Neural progenitor cell (in vitro differentiated cells): ENCODE results near the gene CEP170. TPM values are rescaled to one million over a fixed set of nuclear protein-coding genes. Genes with fewer than 3 reads are reported as not detected.

Experiments
- DNase-seq: peaks from one replicate; pipeline ENCODE4 v3.0.0-alpha.2; 2016; ENCODE audit warnings: low spot score
- H2AFZ ChIP-seq: fragments of 200-600 bp; sonication (generic); replicated peaks from 2 replicates; pipeline ENCODE4 v1.6.1; 2016; ENCODE audit warnings: antibody characterized with exemption
- H3F3A ChIP-seq: fragments of 200-600 bp; sonication (generic); 2 replicates; pipeline ENCODE4 v1.6.1; 2016; ENCODE audit warnings: antibody characterized with exemption, low read depth
- H3K27ac ChIP-seq: fragments of 200-600 bp; sonication (generic); 2 replicates; pipeline ENCODE4 v1.5.1; 2016; ENCODE audit warnings: mild to moderate bottlenecking
- H3K27me3 ChIP-seq: fragments of 200-600 bp; sonication (generic); 2 replicates; pipeline ENCODE4 v1.6.1; 2016; ENCODE audit warnings: mild to moderate bottlenecking, moderate library complexity
- H3K36me3 ChIP-seq: fragments of 200-600 bp; sonication (generic); 2 replicates; pipeline ENCODE4 v1.5.1; 2016
- H3K4me1 ChIP-seq: fragments of 200-600 bp; sonication (generic); 2 replicates; pipeline ENCODE4 v1.6.1; 2016; ENCODE audit warnings: mixed run types
- H3K4me2 ChIP-seq: fragments of 200-600 bp; sonication (generic); 2 replicates; pipeline ENCODE4 v1.6.1; 2016
- H3K4me3 ChIP-seq: fragments of 200-600 bp; sonication (generic); 2 replicates; pipeline ENCODE4 v1.5.1; 2016
- H3K79me2 ChIP-seq: fragments of 200-600 bp; sonication (generic); 2 replicates; pipeline ENCODE4 v1.6.1; 2016; ENCODE audit warnings: low read depth
- H3K9ac ChIP-seq: fragments of 200-600 bp; sonication (generic); 2 replicates; pipeline ENCODE4 v1.6.1; 2016
- H3K9me3 ChIP-seq: fragments of 200-600 bp; sonication (generic); 2 replicates; pipeline ENCODE4 v1.5.1; 2016; ENCODE audit warnings: low read depth
- H4K20me1 ChIP-seq: fragments of 200-600 bp; sonication (generic); 2 replicates; pipeline ENCODE4 v1.6.1; 2016; ENCODE audit warnings: low read depth
- H3K27ac Mint-ChIP-seq: 3 replicates; pipeline ENCODE4 v1.8.0; 2021; ENCODE audit warnings: mixed read lengths
- H3K27me3 Mint-ChIP-seq: 2 replicates; pipeline ENCODE4 v1.8.0; 2022; ENCODE audit warnings: low read depth, mild to moderate bottlenecking, inconsistent platforms, moderate library complexity, mixed read lengths; ENCODE audit not compliant: insufficient read depth
- H3K36me3 Mint-ChIP-seq: 3 replicates; pipeline ENCODE4 v1.8.0; 2021; ENCODE audit warnings: mixed read lengths
- H3K4me1 Mint-ChIP-seq: 3 replicates; pipeline ENCODE4 v1.8.0; 2021; ENCODE audit warnings: mixed read lengths
- H3K4me3 Mint-ChIP-seq: 3 replicates; pipeline ENCODE4 v1.8.0; 2021; ENCODE audit warnings: mild to moderate bottlenecking, moderate library complexity, mixed read lengths
- H3K9me3 Mint-ChIP-seq: 3 replicates; pipeline ENCODE4 v1.8.0; 2020; ENCODE audit warnings: mixed read lengths
- CTCF ChIP-seq: fragments of 200-600 bp; sonication (generic); IDR thresholded peaks from 2 replicates; pipeline ENCODE4 v1.5.1; 2017; ENCODE audit warnings: antibody characterized with exemption, mild to moderate bottlenecking
- EZH2 ChIP-seq: fragments of 200-600 bp; sonication (generic); IDR thresholded peaks from 2 replicates; pipeline ENCODE4 v1.6.1; 2017; ENCODE audit warnings: antibody characterized with exemption, mild to moderate bottlenecking, moderate library complexity
- EZH2phosphoT487 ChIP-seq: fragments of 200-600 bp; sonication (generic); IDR thresholded peaks from 2 replicates; pipeline ENCODE4 v1.6.1; 2017; ENCODE audit warnings: antibody characterized with exemption
- total RNA-seq: library from RNA; depleted of rRNA; stranded (reverse); fragments of >200 nt; gene quantifications from 2 replicates; pipeline ENCODE4 v1.2.3, GENCODE V29; 2015; ENCODE audit warnings: low replicate concordance

CEP170 gene
- total RNA-seq, 1 donor from 2014 or later: 126 TPM

- Histone ChIP-seq H3K79me2 (no peaks in the 10 kb centered on the region), H4K20me1 (no peaks in the 10 kb centered on the region), H3K9ac (no peak overlapping the region), H3K9me3 (no peaks in the 10 kb centered on the region), H2AFZ (no peak overlapping the region), H3K4me3 (no peak overlapping the region), H3K27ac (no peak overlapping the region), H3K4me1 (peaks cover 15% of the 10 kb centered on the region), H3F3A (no peaks in the 10 kb centered on the region), H3K36me3 (no peaks in the 10 kb centered on the region), H3K4me2 (no peak overlapping the region), H3K27me3 (no peaks in the 10 kb centered on the region)
- Mint-ChIP-seq H3K36me3 (peaks cover 31% of the 10 kb centered on the region), H3K9me3 (peaks cover 19% of the 10 kb centered on the region), H3K27me3 (no peaks in the 10 kb centered on the region), H3K4me1 (peaks cover 2% of the 10 kb centered on the region), H3K4me3 (no peak overlapping the region), H3K27ac (no peak overlapping the region)
- TF ChIP-seq EZH2 (no peak), EZH2phosphoT487 (no peak), CTCF (no peak)
- DNase-seq: no peak
These were observed 36.2 kb upstream of the CEP170 start for GRCh38 chr1:243291292-243291691.

DNA sequence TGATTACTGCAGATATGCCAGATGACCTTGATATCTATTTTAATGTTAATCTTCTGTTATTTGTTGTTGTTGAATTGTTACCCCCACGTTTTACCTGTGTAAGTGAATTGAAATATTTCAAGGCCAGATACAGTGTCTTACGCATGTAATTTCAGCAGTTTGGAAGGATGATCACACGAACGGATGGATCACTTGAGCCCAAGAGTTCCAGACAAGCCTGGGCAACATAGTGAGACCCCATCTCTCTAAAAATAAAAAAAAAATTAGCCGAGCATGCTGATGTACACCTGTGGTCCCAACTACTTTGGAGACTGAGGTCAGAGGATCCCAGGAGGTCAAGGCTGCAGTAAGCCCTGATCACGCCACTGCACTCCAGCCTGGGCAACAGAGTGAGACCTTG is 33.0 kb upstream of the CEP170 start:
- Mint-ChIP-seq H3K9me3 (peaks cover 4% of the 10 kb centered on the region), H3K36me3 (peaks cover 23% of the 10 kb centered on the region), H3K4me1 (peaks cover 2% of the 10 kb centered on the region), H3K27ac (no peak overlapping the region), H3K27me3 (no peaks in the 10 kb centered on the region), H3K4me3 (no peak overlapping the region)
- Histone ChIP-seq H3K79me2 (no peaks in the 10 kb centered on the region), H3K27me3 (no peaks in the 10 kb centered on the region), H4K20me1 (no peaks in the 10 kb centered on the region), H3K27ac (no peak overlapping the region), H3K9me3 (no peaks in the 10 kb centered on the region), H3K4me1 (peaks cover 6% of the 10 kb centered on the region), H3K4me2 (no peak overlapping the region), H3F3A (no peaks in the 10 kb centered on the region), H3K9ac (no peak overlapping the region), H2AFZ (no peak overlapping the region), H3K4me3 (no peak overlapping the region), H3K36me3 (no peaks in the 10 kb centered on the region)
- DNase-seq: no peak
- TF ChIP-seq CTCF: no peak
- TF ChIP-seq EZH2phosphoT487: no peak
- no peak for TF ChIP-seq EZH2

DNA sequence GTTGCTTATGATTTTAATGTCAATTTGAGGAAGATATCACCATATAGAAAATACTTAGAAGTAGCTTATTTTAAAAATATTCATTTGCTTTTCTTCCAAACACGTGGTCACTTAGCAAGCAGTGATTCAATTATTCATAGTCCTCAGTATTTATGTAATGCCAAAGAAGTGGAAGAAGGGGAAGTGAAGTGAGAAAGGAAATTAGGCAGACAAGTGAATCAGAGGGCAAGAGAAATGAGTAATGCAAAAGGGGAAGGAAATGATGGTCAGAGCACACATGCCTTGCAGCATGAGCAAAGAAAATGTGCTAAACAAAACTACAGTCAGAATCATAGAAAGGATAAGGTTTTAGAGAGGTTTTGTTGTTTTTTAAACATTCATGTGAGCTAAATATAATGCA is 32.6 kb upstream of the CEP170 start:
- Histone ChIP-seq H3K4me3 (no peak overlapping the region), H3K9ac (no peak overlapping the region), H3K36me3 (no peaks in the 10 kb centered on the region), H3F3A (no peaks in the 10 kb centered on the region), H3K27ac (no peak overlapping the region), H2AFZ (no peak overlapping the region), H3K9me3 (no peaks in the 10 kb centered on the region), H3K4me1 (peaks cover 6% of the 10 kb centered on the region), H4K20me1 (no peaks in the 10 kb centered on the region), H3K4me2 (no peak overlapping the region), H3K27me3 (no peaks in the 10 kb centered on the region), H3K79me2 (no peaks in the 10 kb centered on the region)
- Mint-ChIP-seq H3K27me3 (no peaks in the 10 kb centered on the region), H3K9me3 (peaks cover 5% of the 10 kb centered on the region), H3K4me3 (no peak overlapping the region), H3K36me3 (peaks cover 24% of the 10 kb centered on the region), H3K27ac (no peak overlapping the region), H3K4me1 (peaks cover 2% of the 10 kb centered on the region)
- no peak for DNase-seq
- no peak for TF ChIP-seq EZH2phosphoT487
- TF ChIP-seq EZH2: no peak
- TF ChIP-seq CTCF: no peak

GRCh38 chr1:243287123-243287460 is 32.0 kb upstream of the CEP170 start:
- no peak overlapping the region for H3K27ac Mint-ChIP-seq
- H3K9me3 Mint-ChIP-seq: peaks cover 3% of the 10 kb centered on the region
- Histone ChIP-seq H2AFZ (no peak overlapping the region), H3K79me2 (no peaks in the 10 kb centered on the region), H3K9ac (no peak overlapping the region), H4K20me1 (no peaks in the 10 kb centered on the region), H3K4me2 (no peak overlapping the region), H3K4me3 (no peak overlapping the region), H3K27me3 (no peaks in the 10 kb centered on the region), H3K36me3 (no peaks in the 10 kb centered on the region), H3K4me1 (peaks cover 2% of the 10 kb centered on the region), H3K27ac (no peak overlapping the region), H3F3A (no peaks in the 10 kb centered on the region), H3K9me3 (no peaks in the 10 kb centered on the region)
- TF ChIP-seq CTCF (no peak), EZH2phosphoT487 (no peak), EZH2 (no peak)
- no peak overlapping the region for H3K4me3 Mint-ChIP-seq
- H3K4me1 Mint-ChIP-seq: peaks cover 1% of the 10 kb centered on the region
- no peak for DNase-seq
- no peaks in the 10 kb centered on the region for H3K27me3 Mint-ChIP-seq
- H3K36me3 Mint-ChIP-seq: peaks cover 23% of the 10 kb centered on the region
